ENCODE results near the gene ANTXRL.
"Not testable (repeated sequence)": the region's sequence is repeated elsewhere in the genome, so short reads cannot be mapped to it uniquely, and the experiment has no call there.

ANTXRL gene

DNA sequence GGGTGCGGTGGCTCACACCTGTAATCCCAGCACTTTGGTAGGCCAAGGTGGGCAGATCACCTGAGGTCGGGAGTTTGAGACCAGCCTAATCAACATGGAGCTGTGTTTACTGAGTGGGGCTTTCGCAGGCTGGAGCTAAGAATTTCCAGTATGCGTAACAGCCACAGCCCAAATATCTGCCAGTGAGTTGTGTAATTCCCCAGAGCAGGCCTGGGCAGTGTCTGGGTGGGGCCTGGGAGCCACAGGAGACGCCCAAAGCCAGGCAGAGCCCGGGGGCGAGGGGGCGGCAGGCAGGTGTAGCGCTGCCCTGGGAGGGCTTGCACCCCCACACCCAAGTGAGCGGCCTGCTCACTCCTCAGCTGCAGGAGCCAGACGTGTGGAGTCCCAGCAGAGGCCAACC is 88.6 kb downstream of the ANTXRL start, which contains the start of gene ANXA8L1:
Gene ANXA8L1, plus strand, starts transcription at position 371 of the 400 bp plus-strand sequence. CDS start 76 bp downstream, outside the sequence.
- not testable (repeated sequence) for DNase-seq

DNA sequence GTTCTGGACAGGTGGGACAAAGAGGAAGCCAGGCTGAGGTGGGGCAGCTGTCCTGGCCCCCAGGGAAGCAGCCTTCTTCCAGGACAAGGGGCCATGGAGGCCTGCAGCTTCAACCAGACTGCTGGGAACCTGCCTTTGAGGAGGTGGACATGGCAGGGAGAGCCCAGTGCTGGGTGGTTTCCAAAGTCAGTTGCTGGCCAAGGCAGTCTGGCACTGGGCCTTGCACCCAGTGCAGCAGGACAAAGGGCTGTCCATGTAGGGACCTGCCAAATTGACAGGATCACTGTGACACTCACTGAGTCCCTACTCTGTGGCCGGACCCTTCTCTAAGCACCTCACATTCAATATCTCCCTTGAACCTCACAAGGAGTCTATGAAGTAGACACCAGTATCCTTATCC is 90.2 kb downstream of the ANTXRL start:
- DNase-seq = not testable (repeated sequence)

DNA sequence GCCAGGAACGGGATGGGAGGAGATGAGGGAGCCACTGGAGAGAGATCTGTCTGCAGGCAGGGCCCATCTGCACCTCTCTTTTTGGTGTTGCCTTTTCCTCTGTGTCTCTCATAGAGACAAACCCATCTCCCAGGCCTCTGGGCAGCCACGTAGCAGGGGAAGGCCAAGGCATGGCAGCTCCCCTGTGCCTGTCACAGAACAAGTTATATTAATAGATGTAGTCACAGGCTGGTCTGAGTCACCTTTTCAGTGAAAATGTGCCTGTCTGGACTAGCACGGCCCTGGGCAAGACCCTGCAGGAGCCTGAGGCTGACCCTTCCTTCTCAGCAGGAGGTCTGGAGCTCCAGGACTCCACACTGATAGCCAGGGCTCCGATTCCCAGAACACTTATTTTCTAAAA is 90.9 kb downstream of the ANTXRL start:
- not testable (repeated sequence) for DNase-seq

DNA sequence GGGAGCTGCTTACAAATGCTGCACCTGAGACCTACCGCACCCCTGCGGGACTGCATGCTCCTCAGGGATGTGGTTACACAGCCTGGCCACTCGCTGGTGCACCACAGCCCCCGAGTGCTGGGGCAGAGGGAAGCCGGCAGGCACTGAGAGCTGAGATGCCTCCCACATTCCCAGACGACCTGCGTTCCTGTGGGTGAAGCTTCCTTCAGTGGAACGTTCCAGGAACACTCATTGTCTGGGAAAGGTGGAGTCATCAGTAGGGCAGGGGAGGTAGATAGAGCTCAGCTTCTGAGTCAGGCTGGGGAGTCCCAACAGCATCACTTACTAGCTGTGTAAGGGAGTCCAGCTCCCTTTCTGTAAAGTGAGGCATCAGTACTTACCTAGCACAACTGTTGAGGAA is 91.3 kb downstream of the ANTXRL start:
- DNase-seq = not testable (repeated sequence)

DNA sequence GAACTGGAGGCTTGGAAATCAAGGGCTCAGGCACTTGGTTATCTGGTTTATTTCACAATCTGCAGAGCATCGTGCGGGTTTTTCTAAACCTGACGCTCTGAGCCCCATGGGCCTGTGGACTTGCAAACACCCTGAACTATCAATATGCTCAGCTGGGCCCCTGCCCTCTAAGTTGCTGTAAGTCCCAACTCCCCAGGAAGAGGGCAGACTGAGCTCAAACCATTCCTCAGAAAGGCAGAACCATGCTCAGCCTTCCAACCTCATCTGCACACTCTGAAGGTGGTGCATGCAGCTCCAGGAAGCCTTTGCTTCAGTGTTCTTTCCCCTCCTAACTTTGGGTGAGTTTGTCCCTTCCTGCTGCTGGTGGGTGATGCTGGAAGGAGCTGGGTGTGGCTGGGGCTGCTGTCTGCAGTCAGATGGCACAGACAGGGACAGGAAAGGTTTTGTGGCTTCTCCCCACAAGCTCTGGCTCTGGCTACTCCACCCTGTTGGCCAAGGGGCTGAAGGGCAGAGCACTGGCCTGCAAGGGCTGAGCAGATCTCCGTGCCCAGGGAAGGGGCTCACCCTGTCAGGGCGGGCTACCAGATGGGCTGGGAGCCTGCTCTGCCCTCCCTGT is 92.5 kb downstream of the ANTXRL start:
- DNase-seq = not testable (repeated sequence)
